HG02852 (cell line): Measurements from ENCODE around the gene BLNK.
"Not testable (repeated sequence)": the region's sequence is repeated elsewhere in the genome, so short reads cannot be mapped to it uniquely, and the experiment has no call there.

Source experiments
- ATAC-seq: cut with Tn5 transposase; IDR thresholded peaks from one replicate; pipeline ENCODE4 v1.9.1; 2021; ENCODE audit warnings: mild to moderate bottlenecking, moderate library complexity; ENCODE audit not compliant: unreplicated experiment

Gene BLNK

GRCh38 chr10:96230527-96230926 is 40.8 kb downstream of the BLNK start:
- no peak for ATAC-seq

- no peak for ATAC-seq
Measured at GRCh38 chr10:96229568-96230030, 41.8 kb downstream of the BLNK start.

- no peak for ATAC-seq
Measured at GRCh38 chr10:96228408-96228994, 42.9 kb downstream of the BLNK start.

- ATAC-seq, result no peak
Measured at GRCh38 chr10:96227206-96227605, 44.2 kb downstream of the BLNK start.

- no peak for ATAC-seq
Measured at GRCh38 chr10:96225119-96225518, 46.2 kb downstream of the BLNK start.

- ATAC-seq, result no peak
Measured at GRCh38 chr10:96222908-96223307, 48.5 kb downstream of the BLNK start.

- no peak for ATAC-seq
Measured at GRCh38 chr10:96222441-96222840, 48.9 kb downstream of the BLNK start.

- no peak for ATAC-seq
Measured at GRCh38 chr10:96218826-96219225, 52.5 kb downstream of the BLNK start.

GRCh38 chr10:96217711-96218110 is 53.7 kb downstream of the BLNK start:
- ATAC-seq, result no peak

- ATAC-seq, result no peak
Measured at GRCh38 chr10:96216775-96217174, 54.6 kb downstream of the BLNK start.

- ATAC-seq, result no peak
Measured at GRCh38 chr10:96212911-96213310, 58.5 kb downstream of the BLNK start.

- ATAC-seq, result no peak
Measured at GRCh38 chr10:96211764-96212163, 59.6 kb downstream of the BLNK start.

- ATAC-seq, result no peak
Measured at GRCh38 chr10:96208946-96209345, 62.4 kb downstream of the BLNK start.

- ATAC-seq, result peak; percentile 86
Measured at GRCh38 chr10:96208271-96208670, 63.1 kb downstream of the BLNK start.

- ATAC-seq, result no peak
Measured at GRCh38 chr10:96205580-96205979, 65.8 kb downstream of the BLNK start.

- no peak for ATAC-seq
Measured at GRCh38 chr10:96201525-96201924, 69.8 kb downstream of the BLNK start.

GRCh38 chr10:96189505-96189904 is 81.9 kb downstream of the BLNK start:
- ATAC-seq, result not testable (repeated sequence)

GRCh38 chr10:96188916-96189315 is 82.5 kb downstream of the BLNK start:
- ATAC-seq, result no peak

- ATAC-seq, result no peak
Measured at GRCh38 chr10:96188421-96188820, 82.9 kb downstream of the BLNK start.

GRCh38 chr10:96176985-96177384 is 94.4 kb downstream of the BLNK start:
- no peak for ATAC-seq

- ATAC-seq, result no peak
Measured at GRCh38 chr10:96172666-96173065, 98.7 kb downstream of the BLNK start.

GRCh38 chr10:96170230-96170629 is 101.1 kb downstream of the BLNK start:
- no peak for ATAC-seq

GRCh38 chr10:96168546-96168945 is 102.8 kb downstream of the BLNK start:
- no peak for ATAC-seq
